IPS DF 6.9 (cell line): Measurements from ENCODE around the gene LBH.
"Not testable (repeated sequence)": the region's sequence is repeated elsewhere in the genome, so short reads cannot be mapped to it uniquely, and the experiment has no call there.

Experiments
- DNase-seq: peaks from one replicate; pipeline ENCODE4 v3.0.0-alpha.2; 2013; ENCODE audit warnings: low read depth, low spot score
- H3K27ac ChIP-seq: one replicate; pipeline ENCODE4 v1.5.1; 2013; ENCODE audit warnings: low read length, control low read depth
- H3K27me3 ChIP-seq: 2 replicates; pipeline ENCODE4 v1.6.1; 2013; ENCODE audit warnings: mild to moderate bottlenecking, low read length; ENCODE audit not compliant: control insufficient read depth, insufficient read depth
- H3K36me3 ChIP-seq: 2 replicates; pipeline ENCODE4 v1.6.1; 2013; ENCODE audit warnings: low read length; ENCODE audit not compliant: control insufficient read depth, insufficient read depth
- H3K4me1 ChIP-seq: 2 replicates; pipeline ENCODE4 v1.6.1; 2013; ENCODE audit warnings: low read length; ENCODE audit not compliant: control insufficient read depth, insufficient read depth
- H3K4me3 ChIP-seq: 2 replicates; pipeline ENCODE4 v1.5.1; 2013; ENCODE audit warnings: mild to moderate bottlenecking, low read length
- H3K9me3 ChIP-seq: 2 replicates; pipeline ENCODE4 v1.6.1; 2013; ENCODE audit warnings: low read length, inconsistent platforms; ENCODE audit not compliant: control insufficient read depth, insufficient read depth
- WGBS: extraction: QIAGEN DNeasy Blood & Tissue Kit; methylation state at CpG from one replicate; pipeline ENCODE4 v1.1.7; 2013; ENCODE audit warnings: mixed read lengths, missing lambda C conversion rate; ENCODE audit not compliant: insufficient read length, insufficient coverage; 5-methylcytosine and 5-hydroxymethylcytosine counted together

LBH gene

GRCh38 chr2:30267161-30267975, 36.0 kb downstream of the LBH start:
- Histone ChIP-seq H3K9me3 (no peaks in the 10 kb centered on the region), H3K27ac (no peak overlapping the region)
- no CpG with 5 or more reads among the region's 13 CpGs for WGBS

GRCh38 chr2:30268296-30268871, 37.0 kb downstream of the LBH start:
- Histone ChIP-seq H3K36me3 (no peaks in the 10 kb centered on the region), H3K9me3 (no peaks in the 10 kb centered on the region), H3K27me3 (no peaks in the 10 kb centered on the region), H3K4me3 (no peak overlapping the region), H3K27ac (no peak overlapping the region), H3K4me1 (no peaks in the 10 kb centered on the region; the same call in 1 of the 2 replicates)
- DNase-seq, result no peak
- WGBS, result no CpG with 5 or more reads among the region's 5 CpGs

More at GRCh38 chr2:30267161-30267975, 36.0 kb downstream of the LBH start:
- Histone ChIP-seq H3K27me3 (no peaks in the 10 kb centered on the region), H3K36me3 (no peaks in the 10 kb centered on the region), H3K4me1 (no peaks in the 10 kb centered on the region; the same call in 1 of the 2 replicates), H3K4me3 (no peak overlapping the region)
- no peak for DNase-seq

DNA sequence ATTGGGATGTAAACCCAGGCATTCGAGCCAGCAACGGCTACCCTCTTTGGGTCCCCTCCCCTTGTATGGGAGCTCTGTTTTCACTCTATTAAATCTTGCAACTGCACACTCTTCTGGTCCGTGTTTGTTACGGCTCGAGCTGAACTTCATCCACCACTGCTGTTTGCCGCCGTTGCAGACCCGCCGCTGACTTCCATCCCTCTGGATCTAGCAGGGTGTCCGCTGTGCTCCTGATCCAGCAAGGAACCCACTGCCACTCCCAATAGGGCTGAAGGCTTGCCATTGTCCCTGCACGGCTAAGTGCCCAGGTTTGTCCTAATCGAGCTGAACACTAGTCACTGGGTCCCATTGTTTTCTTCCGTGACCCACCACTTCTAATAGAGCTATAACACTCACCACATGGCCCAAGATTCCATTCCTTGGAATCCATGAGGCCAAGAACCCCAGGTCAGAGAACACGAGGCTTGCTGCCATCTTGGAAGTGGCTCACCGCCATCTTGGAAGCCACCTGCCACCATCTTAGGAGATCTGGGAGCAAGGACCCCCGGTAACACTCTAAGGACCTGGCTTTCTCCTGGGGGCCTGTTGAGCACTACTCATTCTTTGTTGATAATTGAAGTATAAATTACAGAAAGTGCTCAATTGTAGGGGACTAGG, 37.9 kb downstream of the LBH start:
- H3K27me3 ChIP-seq, H3K36me3 ChIP-seq, H3K4me3 ChIP-seq, H3K4me1 ChIP-seq, DNase-seq, H3K9me3 ChIP-seq, H3K27ac ChIP-seq: not testable (repeated sequence)
- WGBS, result no CpG with 5 or more reads among the region's 16 CpGs

GRCh38 chr2:30269771-30270145, 38.4 kb downstream of the LBH start:
- no peaks in the 10 kb centered on the region; the same call in 1 of the 2 replicates for H3K4me1 ChIP-seq
- no peaks in the 10 kb centered on the region for H3K9me3 ChIP-seq
- no peaks in the 10 kb centered on the region for H3K36me3 ChIP-seq
- DNase-seq, result no peak
- no peaks in the 10 kb centered on the region for H3K27me3 ChIP-seq
- H3K27ac ChIP-seq, result no peak overlapping the region
- H3K4me3 ChIP-seq, result no peak overlapping the region
- no CpG with 5 or more reads among the region's 5 CpGs for WGBS

DNA sequence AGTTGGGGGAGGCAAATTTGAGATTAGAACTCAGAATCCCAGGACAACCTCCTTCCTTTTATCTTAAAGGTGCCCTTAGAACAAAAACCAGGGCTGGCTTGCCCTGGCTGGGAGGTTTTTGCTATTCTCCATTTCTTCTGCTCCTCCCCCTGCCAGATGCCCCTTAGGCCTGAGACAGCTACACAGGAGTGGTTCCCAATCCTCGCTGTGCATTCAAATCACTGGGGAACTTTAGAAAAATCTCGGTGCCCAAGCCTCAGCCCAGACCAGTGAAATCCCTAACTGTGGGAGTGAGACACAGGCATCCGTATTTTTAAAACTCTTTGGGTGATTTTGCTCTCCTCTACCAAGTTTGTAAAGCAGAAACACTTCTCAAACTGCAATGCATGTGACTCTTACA, 38.8 kb downstream of the LBH start:
- H3K36me3 ChIP-seq, result no peaks in the 10 kb centered on the region
- no CpG with 5 or more reads among the region's 3 CpGs for WGBS
- H3K9me3 ChIP-seq, result no peaks in the 10 kb centered on the region
- H3K4me1 ChIP-seq, result no peaks in the 10 kb centered on the region; the same call in 1 of the 2 replicates
- H3K27me3 ChIP-seq, result no peaks in the 10 kb centered on the region
- H3K4me3 ChIP-seq, result no peak overlapping the region
- DNase-seq, result no peak
- no peak overlapping the region for H3K27ac ChIP-seq

DNA sequence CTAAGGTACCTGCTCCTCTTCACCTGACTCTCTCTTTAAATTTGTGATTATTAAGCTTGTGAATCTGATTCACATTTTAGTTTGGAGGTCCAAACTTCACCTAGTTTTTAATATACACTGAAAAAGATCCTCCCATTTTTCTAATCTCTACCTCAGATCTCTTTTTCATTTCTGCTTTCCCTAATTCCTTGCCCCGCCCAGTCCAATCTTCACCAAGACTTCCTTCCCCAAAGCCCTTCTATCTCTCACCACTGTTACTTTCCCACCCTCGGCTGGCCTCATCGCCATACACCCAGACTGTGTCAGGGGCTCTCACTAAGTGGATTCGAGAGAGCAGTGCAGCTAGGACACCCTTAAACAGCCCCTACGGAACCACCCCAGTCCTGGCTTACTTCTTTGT, 40.0 kb downstream of the LBH start:
- H3K36me3 ChIP-seq, result no peaks in the 10 kb centered on the region
- H3K27ac ChIP-seq, result no peak overlapping the region
- H3K4me3 ChIP-seq, result no peak overlapping the region
- no peaks in the 10 kb centered on the region for H3K27me3 ChIP-seq
- no peak for DNase-seq
- no peaks in the 10 kb centered on the region for H3K9me3 ChIP-seq
- no peaks in the 10 kb centered on the region; the same call in 1 of the 2 replicates for H3K4me1 ChIP-seq
- WGBS, result no CpG with 5 or more reads among the region's 5 CpGs

GRCh38 chr2:30272286-30272685, 41.0 kb downstream of the LBH start:
- Histone ChIP-seq H3K4me3 (no peak overlapping the region), H3K27ac (no peak overlapping the region), H3K4me1 (no peaks in the 10 kb centered on the region), H3K36me3 (no peaks in the 10 kb centered on the region), H3K27me3 (no peaks in the 10 kb centered on the region), H3K9me3 (no peaks in the 10 kb centered on the region)
- WGBS, result no CpG with 5 or more reads among the region's 8 CpGs
- DNase-seq, result no peak

GRCh38 chr2:30272761-30273573, 41.6 kb downstream of the LBH start:
- DNase-seq, result no peak
- no peak overlapping the region for H3K4me3 ChIP-seq
- no peaks in the 10 kb centered on the region for H3K27me3 ChIP-seq
- H3K4me1 ChIP-seq, result no peaks in the 10 kb centered on the region
- no peak overlapping the region for H3K27ac ChIP-seq
- WGBS, result no CpG with 5 or more reads among the region's 5 CpGs
- no peaks in the 10 kb centered on the region for H3K9me3 ChIP-seq
- no peaks in the 10 kb centered on the region for H3K36me3 ChIP-seq

DNA sequence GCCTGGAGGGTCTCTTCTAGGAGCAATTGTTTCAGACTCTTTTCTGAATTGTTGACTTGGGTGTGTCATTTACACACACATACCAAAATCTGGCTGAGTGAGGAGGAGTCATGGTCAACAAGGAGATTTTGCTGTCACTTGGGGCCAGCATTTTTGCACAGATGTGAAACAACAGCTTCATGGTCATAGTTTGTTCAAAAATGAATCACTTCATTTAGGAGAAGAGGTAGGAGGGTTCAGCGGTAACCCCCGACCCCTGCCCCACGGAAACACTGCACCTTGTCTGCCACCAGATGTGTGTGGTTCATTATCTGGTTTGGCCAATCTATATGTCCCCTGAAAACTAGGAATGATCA, 42.2 kb downstream of the LBH start:
- Histone ChIP-seq H3K27ac (no peak overlapping the region), H3K4me1 (no peaks in the 10 kb centered on the region), H3K4me3 (no peak overlapping the region), H3K36me3 (no peaks in the 10 kb centered on the region), H3K9me3 (no peaks in the 10 kb centered on the region), H3K27me3 (no peaks in the 10 kb centered on the region)
- DNase-seq, result no peak
- no CpG with 5 or more reads among the region's 3 CpGs for WGBS

GRCh38 chr2:30275256-30275655, 43.9 kb downstream of the LBH start:
- Histone ChIP-seq H3K27me3 (no peaks in the 10 kb centered on the region), H3K27ac (no peak overlapping the region), H3K4me1 (no peaks in the 10 kb centered on the region), H3K36me3 (no peaks in the 10 kb centered on the region), H3K4me3 (no peak overlapping the region), H3K9me3 (no peaks in the 10 kb centered on the region)
- no peak for DNase-seq
- no CpG with 5 or more reads among the region's 3 CpGs for WGBS
